Osteoblast (primary cell): ENCODE results near the gene TAL2. TPM values are rescaled to one million over a fixed set of nuclear protein-coding genes. Genes with fewer than 3 reads are reported as not detected.

Source experiments
- DNase-seq: peaks from one replicate; pipeline ENCODE4 v3.0.0; 2011; ENCODE audit warnings: low spot score, mixed read lengths; ENCODE audit not compliant: insufficient read length; ENCODE audit errors: missing footprints
- H2AFZ ChIP-seq: 2 replicates; pipeline ENCODE4 v1.6.0; 2011; ENCODE audit warnings: mild to moderate bottlenecking, low read length
- H3K27ac ChIP-seq: 2 replicates; pipeline ENCODE4 v1.5.1; 2011; ENCODE audit warnings: mild to moderate bottlenecking, low read depth, low read length, moderate library complexity
- H3K27me3 ChIP-seq: 2 replicates; pipeline ENCODE4 v1.6.0; 2012; ENCODE audit warnings: mild to moderate bottlenecking, control low read depth, inconsistent platforms, low read length, moderate library complexity; ENCODE audit not compliant: insufficient read depth
- H3K36me3 ChIP-seq: 2 replicates; pipeline ENCODE4 v1.5.1; 2011; ENCODE audit warnings: mild to moderate bottlenecking, low read length, control low read depth, moderate library complexity; ENCODE audit not compliant: insufficient read depth
- H3K4me1 ChIP-seq: 2 replicates; pipeline ENCODE4 v1.5.1; 2011; ENCODE audit warnings: mild to moderate bottlenecking, low read length, control low read depth, moderate library complexity; ENCODE audit not compliant: insufficient read depth
- H3K4me2 ChIP-seq: 2 replicates; pipeline ENCODE4 v1.6.0; 2011; ENCODE audit warnings: mild to moderate bottlenecking, low read length; ENCODE audit not compliant: insufficient read depth
- H3K4me3 ChIP-seq: fragments of 200-600 bp; sonication (generic); 3 replicates; pipeline ENCODE4 v1.5.1; 2012; ENCODE audit warnings: mild to moderate bottlenecking, low read length, inconsistent platforms; ENCODE audit not compliant: insufficient read depth
- H3K79me2 ChIP-seq: 2 replicates; pipeline ENCODE4 v1.6.0; 2012; ENCODE audit warnings: mild to moderate bottlenecking, low read length, control low read depth, inconsistent platforms; ENCODE audit not compliant: insufficient read depth
- H3K9me3 ChIP-seq: 2 replicates; pipeline ENCODE4 v1.5.1; 2011; ENCODE audit warnings: low read depth, low read length, control low read depth
- H4K20me1 ChIP-seq: 2 replicates; pipeline ENCODE4 v1.6.0; 2012; ENCODE audit warnings: mild to moderate bottlenecking, low read length, control low read depth; ENCODE audit not compliant: insufficient read depth
- CTCF ChIP-seq: IDR thresholded peaks from 2 replicates; pipeline ENCODE4 v1.5.1; 2011; ENCODE audit warnings: mild to moderate bottlenecking, low read depth, low read length, moderate library complexity; ENCODE audit errors: extremely low read depth
- total RNA-seq: library from RNA; depleted of rRNA; stranded (reverse); fragments of >200 nt; gene quantifications from 2 replicates; pipeline ENCODE4 v1.2.3, GENCODE V29; 2012

TAL2 gene
- total RNA-seq, 1 donor = 0.36 TPM

GRCh38 chr9:105708405-105708804 lies 46.1 kb downstream of the TAL2 start:
- no peak for TF ChIP-seq CTCF
- Histone ChIP-seq H3K4me3 (no peak overlapping the region), H4K20me1 (no peaks in the 10 kb centered on the region), H3K4me1 (no peaks in the 10 kb centered on the region), H3K27ac (no peak overlapping the region), H3K27me3 (no peaks in the 10 kb centered on the region), H3K9me3 (no peaks in the 10 kb centered on the region), H2AFZ (peak overlapping the region; percentile 1), H3K36me3 (no peaks in the 10 kb centered on the region), H3K79me2 (no peaks in the 10 kb centered on the region), H3K4me2 (peak overlapping the region; percentile 7)
- DNase-seq = no peak

GRCh38 chr9:105710638-105711037 lies 48.4 kb downstream of the TAL2 start:
- Histone ChIP-seq H3K9me3 (no peaks in the 10 kb centered on the region), H3K4me2 (no peak overlapping the region), H3K79me2 (no peaks in the 10 kb centered on the region), H3K27ac (no peak overlapping the region), H4K20me1 (no peaks in the 10 kb centered on the region), H3K4me1 (no peaks in the 10 kb centered on the region), H3K4me3 (no peak overlapping the region), H3K27me3 (no peaks in the 10 kb centered on the region), H3K36me3 (no peaks in the 10 kb centered on the region), H2AFZ (no peak overlapping the region)
- no peak for TF ChIP-seq CTCF
- DNase-seq = peak; percentile 8

- H3K27ac ChIP-seq = no peak overlapping the region
- no peaks in the 10 kb centered on the region for H3K79me2 ChIP-seq
- H4K20me1 ChIP-seq = no peaks in the 10 kb centered on the region
- no peaks in the 10 kb centered on the region for H3K36me3 ChIP-seq
- no peaks in the 10 kb centered on the region for H3K9me3 ChIP-seq
- no peak overlapping the region for H3K4me3 ChIP-seq
- H2AFZ ChIP-seq = no peak overlapping the region
- H3K27me3 ChIP-seq = no peaks in the 10 kb centered on the region
- DNase-seq = no peak
- TF ChIP-seq CTCF = no peak
- H3K4me1 ChIP-seq = no peaks in the 10 kb centered on the region
- H3K4me2 ChIP-seq = no peak overlapping the region
These were observed 49.6 kb downstream of the TAL2 start for GRCh38 chr9:105711867-105712266.

GRCh38 chr9:105712297-105712696 lies 50.0 kb downstream of the TAL2 start:
- DNase-seq = peak; percentile 26
- Histone ChIP-seq H2AFZ (no peak overlapping the region), H3K27ac (no peak overlapping the region), H3K4me3 (no peak overlapping the region), H3K36me3 (no peaks in the 10 kb centered on the region), H3K4me1 (no peaks in the 10 kb centered on the region), H3K27me3 (no peaks in the 10 kb centered on the region), H3K79me2 (no peaks in the 10 kb centered on the region), H4K20me1 (no peaks in the 10 kb centered on the region), H3K9me3 (no peaks in the 10 kb centered on the region), H3K4me2 (no peak overlapping the region)
- TF ChIP-seq CTCF = no peak

Other genes starting within 250 kb of the TAL2 start
- 6.5 and 7.1 TPM in 2 replicates for gene FSD1L, start 214.4 kb upstream of the TAL2 start, total RNA-seq
- gene FKTN, start 104.3 kb upstream of the TAL2 start, total RNA-seq = 21.0 and 21.5 TPM in 2 replicates
- gene TMEM38B, start 32.1 kb downstream of the TAL2 start, total RNA-seq = 22.4 and 25.0 TPM in 2 replicates